ENCODE results near the gene KRT6A.

The KRT6A gene

DNA sequence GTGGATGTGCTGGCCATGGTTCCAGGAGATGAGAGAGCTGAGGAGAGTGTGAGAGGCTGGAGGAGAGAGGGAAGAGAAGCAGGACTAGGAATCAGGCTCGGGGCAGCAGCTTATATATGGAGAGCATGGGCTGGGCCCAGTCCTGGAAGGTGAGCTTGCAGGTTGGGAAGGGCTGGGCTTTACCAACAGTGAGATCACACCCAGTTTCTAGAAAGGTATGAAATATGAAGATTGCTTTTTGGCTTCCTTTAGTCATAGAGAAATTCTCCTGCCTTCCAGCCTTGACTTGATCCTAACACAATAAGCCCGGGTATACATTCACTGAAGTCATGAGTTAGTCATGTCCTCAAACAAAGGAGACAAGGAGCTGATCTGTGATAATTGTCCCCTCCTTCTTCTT, at the start of gene KRT6A:
KRT6A (minus strand) TSS at position 86 of the 400 bp plus-strand sequence; CDS start at position 17, 69 bp downstream.
- no peak for DNase-seq (ENCODE audit: low spot score)

DNA sequence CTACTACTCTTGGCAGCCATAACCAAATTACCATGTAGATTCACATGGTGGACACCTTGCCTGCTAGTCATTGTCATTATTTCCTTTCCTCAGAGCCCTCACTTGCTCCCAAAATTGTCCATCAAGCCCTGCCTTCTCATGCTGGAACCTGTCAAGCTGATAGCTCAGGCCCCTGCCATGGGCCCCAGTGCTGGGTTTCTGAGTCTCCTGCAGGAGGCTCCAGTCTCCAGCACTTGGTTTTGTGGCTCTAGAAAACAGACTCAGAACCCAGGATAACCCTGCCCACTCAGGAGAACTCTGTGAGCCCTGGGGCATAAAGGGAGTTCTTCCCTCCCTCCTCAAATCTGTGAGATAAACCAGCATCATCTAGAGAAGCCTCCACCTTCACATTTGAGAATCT, 49.1 kb upstream of the KRT6A start:
- DNase-seq (ENCODE audit: low spot score) = no peak

DNA sequence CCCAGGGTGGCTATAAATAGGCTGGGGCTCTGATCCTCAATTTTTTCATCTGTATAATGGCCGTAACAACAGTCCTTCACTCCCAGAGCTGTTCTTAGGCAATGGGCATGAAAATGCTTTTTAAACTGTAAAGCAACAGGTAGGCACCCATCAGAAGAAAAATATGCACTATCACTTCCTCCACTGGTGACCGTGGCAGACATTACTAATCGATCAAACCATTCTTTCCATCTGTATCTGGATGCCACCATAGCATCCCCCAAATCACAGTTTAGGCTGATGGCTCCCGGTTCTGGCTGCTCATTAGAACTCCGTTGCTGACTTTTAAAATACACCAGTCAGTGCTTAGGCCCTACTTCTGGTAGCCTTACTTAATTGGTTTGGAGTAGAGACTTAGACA, 48.7 kb upstream of the KRT6A start:
- no peak for DNase-seq (ENCODE audit: low spot score)

DNA sequence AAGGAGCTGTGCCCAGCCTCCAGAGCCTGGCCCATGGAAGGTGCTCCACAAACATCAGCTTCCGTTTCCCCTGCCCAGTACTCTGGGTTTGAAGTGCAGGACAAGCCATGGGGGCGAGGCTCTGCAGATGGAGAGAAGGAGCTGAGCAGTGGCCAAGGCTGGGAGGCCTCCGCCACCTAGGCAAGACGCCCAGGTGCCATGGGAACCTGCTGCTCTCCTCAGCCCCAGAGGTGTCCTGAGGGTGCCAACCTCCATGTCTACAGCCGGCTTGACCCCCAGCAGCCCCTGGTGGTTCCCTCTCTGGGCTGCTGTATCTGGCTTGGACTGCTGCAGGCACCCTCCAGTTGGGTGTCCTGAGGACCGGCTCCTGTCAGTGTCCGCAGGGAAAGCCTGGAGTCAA, 47.5 kb upstream of the KRT6A start:
- no peak for DNase-seq (ENCODE audit: low spot score)

DNA sequence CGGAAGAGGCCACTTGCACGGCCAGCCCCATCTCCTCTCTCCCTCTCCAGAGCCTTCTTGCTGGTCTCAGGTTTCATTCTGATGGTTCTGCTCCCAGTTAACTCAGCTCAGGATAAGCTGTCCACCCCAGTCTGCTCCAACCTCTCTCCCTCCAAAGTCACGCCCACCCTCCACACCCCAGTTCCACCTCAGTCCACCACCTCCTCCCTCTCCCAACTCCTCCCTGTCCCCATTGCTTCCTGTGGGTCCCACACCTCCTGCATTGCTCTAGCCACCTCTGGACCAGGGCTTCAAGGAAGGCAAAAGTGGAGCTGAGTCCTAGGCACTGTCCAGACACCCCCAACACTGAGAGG, 46.7 kb upstream of the KRT6A start:
- no peak for DNase-seq (ENCODE audit: low spot score)

DNA sequence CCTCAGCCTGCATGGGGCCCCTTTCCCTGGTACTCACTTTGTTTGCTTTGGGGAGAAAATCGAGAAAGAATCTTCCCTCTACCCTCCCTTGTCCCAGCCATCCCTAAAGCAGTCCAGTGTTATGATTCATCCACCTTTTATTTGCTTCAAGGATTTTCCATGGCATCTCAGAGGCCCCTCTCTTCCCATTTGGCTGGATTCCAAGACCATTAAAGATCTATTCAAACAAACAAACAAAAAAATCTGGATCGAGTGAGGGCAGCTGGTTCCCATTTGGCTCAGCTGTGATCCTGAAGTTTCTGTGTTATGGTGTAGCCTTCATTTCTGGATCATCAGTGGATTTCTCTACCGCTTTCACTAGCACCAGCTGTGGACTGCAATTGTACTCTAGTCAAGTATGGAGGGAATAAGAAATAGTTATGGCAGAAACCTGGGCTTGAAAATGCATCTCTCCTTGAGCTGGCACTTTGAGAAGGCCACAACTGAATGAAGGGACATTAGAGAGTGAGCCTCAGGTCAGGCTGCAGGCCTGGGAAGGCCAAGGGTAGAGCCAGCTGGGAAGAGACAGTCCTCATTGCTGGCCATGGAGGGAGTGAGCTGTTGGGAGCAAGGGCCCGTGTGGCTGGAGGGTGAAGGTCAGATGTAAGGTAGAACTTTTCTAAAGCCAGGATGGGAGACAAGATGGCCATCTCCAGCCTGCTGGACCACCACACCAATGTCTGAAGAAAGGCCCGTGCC, 46.2 kb upstream of the KRT6A start:
- DNase-seq (ENCODE audit: low spot score) = peak; percentile 24

DNA sequence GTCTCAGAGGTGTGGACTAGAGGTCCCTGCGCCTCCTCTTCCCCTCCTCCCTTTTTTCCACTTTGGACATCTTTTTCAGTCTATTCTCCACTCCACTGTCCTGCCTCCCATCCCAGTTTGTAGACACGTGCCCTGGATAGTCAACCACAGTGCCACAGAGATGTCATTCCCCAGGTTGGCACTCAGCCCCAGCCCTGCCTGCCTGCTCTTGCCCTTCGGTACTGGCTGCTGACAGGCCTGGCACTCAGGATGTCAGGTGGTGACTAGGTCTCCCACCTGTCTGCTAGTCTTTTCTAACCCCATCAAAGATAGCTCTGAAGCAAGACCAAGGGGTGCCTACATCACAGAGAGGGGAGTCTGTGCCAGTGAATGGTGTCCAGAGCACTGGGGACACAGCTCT, 44.0 kb upstream of the KRT6A start:
- no peak for DNase-seq (ENCODE audit: low spot score)

DNA sequence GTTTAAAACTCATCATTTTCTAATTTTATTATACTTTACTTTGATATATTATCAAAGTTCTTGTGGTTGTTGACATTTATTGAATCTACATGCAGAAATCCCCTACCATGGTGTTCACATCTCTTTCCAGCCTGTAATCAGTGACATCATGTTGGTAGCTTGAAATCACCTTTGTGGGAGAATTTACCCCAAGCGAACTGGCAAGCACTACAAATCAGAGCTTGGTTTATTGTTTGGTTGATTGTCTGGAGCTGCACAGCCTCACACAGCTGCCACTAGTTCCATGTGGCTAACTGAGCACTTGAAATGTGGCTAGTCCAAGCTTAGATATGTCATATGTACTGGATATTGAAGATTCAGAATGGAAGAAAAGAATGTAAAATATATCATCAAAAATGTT, 42.5 kb upstream of the KRT6A start:
- DNase-seq (ENCODE audit: low spot score) = no peak

DNA sequence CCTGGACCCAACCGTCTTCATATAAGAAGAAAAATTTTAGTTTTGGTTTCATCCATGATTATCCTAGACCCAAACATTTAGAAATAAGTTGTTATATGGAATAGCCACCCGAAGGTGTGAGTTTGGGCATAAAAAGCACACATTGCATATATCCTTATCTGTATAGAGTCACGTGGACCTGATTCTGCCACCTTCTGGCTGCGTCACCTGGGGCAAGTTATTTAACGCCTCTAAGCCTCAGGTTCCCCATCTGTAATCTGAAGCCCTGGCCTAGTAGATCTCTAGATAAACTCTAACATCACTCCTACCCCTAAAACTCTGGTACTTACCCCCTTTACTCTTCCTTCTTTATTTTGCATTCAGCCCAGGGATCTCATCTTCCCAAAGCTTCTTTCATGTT, 41.4 kb upstream of the KRT6A start:
- DNase-seq (ENCODE audit: low spot score) = no peak

DNA sequence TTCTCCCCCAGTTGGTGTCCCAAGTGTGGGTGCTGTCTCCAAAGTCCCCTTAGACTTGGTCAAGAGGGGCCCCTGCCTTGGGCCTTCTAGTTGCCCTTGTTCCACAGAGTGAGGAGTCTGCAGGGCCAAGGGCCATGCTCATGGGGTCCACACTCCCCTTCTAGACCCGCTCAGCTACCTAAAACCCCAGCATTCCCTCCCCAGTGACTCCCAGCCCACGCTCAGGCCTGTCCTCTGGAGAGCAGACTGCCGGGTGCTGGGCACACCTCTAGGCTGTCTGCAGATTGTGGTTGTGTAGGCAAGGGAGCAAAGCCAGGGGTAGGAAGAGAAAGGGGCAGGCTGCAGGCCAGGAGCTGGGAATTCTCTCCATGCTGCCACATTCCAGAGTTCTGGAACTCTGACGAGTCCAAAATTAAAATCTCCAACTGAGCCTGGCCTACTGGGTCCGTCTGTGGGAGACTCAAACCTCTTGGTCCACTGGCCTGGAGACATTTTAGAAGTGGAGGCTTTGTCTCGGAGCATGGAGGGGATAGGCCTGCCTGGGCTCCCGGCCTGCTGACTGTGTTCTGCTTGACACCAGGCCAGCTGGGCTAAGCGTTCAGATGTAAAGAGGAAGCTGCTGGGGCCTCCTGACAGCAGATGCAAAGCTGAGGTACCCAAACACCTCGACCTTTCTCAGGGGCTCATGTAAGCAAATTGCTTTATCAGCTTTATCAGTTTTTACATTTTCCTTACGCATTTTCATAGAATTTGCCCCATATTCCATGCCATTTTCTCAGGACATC, 40.8 kb upstream of the KRT6A start:
- no peak for DNase-seq (ENCODE audit: low spot score)

DNA sequence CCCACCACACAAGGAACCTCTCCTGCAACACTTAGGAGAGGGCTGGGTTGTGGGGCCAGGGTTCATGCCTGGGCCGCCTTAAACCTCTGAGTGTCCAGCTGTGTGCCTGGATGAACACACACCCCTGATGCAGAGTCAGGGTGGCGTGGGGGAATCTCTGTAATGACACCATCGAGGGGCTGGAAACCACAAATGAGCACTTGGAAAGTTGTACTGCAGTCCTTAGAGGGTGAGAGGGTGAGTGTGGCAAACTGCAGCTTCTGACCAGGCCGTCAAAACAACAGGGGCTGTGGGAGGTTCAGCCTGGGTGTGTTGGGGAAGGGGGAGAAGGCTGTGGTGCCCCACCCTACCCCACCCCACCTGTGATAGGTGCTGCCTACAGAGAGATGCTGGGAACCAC, 39.6 kb upstream of the KRT6A start:
- DNase-seq (ENCODE audit: low spot score) = no peak

DNA sequence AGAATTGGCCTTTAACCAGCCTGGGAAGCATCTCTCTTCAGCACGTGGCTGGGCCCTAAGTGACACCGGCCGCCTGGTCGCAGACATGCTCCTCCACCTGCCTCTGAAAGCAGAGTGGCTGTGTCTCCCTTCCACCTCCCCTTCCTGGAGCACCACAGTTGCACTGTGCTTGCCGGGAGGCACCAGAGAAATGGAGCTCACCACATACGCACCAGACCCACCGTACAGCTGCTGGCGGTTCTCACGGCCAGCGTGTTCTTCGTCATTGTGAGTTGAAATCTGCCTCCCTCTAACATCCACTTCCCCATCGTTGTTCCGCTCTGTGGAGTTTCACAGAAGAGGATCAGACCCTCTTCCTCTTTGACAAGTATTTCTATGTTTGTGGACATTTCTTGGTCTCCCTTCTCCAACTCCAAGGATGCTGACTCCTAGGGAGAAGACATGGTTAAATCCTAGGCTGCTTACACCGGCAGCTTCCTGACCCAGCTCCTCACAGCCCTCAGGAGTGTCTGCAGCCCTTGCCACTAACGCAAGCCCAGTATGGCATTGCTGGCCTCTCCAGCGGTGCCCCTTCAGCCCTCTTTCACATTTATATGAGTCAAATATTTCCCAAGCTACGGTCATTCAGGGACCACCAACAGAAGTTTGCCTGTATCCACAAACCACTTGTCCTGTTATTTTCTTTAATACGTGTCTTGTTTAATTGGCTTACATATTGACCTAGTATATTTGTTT, 38.7 kb upstream of the KRT6A start:
- DNase-seq (ENCODE audit: low spot score) = no peak

DNA sequence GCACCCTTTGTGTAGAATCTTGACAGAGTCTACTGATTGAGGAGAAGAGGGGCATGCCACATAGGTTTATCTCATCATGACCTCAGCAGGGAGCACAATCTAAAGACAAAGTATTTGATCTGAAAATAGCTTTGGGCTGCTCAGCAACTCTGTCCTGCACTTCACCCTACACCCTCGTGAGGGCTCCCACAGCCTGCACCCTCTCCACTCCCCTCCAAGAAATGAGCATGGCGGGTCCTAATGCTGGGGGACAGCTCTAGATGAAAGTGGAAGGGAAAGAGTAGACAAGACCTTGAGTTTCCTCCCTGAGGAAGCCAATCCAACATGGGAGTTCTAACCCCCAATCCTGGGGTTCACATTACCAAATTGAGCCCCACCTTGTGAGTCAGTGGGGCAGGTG, 37.8 kb upstream of the KRT6A start:
- DNase-seq (ENCODE audit: low spot score) = no peak

DNA sequence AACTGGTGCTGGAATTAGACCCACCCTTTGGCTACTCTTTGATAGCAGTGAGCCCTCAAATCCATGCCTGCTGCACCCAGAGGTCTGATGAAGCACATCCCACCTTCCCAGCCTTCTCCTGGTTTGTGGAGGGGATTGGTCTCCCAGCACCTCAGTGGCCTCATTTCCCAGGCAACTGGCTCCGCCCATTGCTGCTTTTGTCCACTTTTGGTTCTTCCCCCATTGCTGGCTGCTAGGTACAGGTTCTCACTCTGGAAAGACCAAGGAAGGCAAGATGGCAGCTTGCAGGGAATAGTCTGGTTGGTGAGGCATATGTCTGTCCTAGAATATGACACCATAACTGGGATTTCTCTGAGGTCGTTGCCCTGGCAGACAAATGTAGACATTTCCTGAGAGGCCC, 37.3 kb upstream of the KRT6A start:
- no peak for DNase-seq (ENCODE audit: low spot score)

DNA sequence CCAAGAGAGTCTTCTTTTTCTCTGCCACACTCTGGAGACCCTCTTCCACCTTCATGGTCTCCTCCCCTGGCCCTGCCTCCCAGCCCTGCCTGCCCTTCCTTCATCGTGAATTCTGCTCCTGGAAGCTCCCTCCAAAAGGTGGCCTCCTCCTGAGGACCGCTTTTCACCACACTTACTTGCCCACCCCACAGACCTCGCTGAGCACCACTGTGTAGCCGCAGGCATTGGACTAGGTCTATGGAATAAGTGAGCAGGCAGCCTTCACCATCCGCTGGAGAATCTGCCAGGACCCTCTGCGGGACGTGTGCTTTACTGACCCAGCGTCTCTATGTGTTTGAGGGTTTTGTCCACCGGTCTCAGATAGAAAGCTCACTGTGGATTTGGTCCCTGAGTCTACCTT, 36.8 kb upstream of the KRT6A start:
- no peak for DNase-seq (ENCODE audit: low spot score)

DNA sequence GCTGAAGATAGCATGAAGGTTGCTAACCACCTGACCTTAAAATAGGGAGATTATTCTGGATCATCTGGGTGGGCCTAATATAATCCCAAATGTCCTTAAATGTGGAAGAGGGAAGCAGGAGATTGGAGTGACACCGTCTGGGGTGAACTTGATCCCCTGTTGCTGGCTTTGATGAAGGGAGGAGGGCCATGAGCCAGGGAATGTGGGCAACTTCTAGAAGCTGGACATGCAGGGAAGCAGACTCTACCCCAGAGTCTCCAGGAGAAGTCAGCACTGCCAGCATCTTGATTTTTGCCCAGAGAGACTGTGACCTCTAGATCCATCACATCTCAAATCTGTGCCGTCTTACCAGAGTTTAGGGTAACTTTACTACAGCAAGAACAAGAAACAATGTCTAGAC, 36.4 kb upstream of the KRT6A start:
- DNase-seq (ENCODE audit: low spot score) = no peak

DNA sequence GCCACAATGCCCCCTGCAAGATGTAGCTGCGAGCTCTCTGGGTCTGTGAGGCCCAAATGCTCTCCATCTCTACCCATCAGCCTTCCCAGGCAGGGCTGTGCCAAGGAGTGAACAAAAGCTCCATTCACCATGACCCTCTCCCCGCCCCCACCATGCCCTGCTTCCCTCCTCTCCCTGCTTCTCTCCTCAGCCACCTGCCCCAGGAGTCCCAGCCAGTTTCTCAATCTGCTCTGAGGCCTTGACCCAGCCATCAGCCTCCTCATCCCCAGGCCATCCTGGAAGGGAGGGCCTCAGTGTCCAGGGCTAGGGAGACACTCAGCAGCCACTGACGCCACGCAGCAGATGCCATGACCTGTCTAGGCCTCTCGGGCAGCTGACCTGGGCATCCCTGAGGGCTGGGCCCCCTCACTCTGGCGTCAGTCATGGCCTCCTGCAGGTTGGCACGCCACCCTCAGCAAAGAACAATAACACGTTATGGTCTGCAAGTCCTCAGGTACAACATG, 35.6 kb upstream of the KRT6A start:
- no peak for DNase-seq (ENCODE audit: low spot score)

DNA sequence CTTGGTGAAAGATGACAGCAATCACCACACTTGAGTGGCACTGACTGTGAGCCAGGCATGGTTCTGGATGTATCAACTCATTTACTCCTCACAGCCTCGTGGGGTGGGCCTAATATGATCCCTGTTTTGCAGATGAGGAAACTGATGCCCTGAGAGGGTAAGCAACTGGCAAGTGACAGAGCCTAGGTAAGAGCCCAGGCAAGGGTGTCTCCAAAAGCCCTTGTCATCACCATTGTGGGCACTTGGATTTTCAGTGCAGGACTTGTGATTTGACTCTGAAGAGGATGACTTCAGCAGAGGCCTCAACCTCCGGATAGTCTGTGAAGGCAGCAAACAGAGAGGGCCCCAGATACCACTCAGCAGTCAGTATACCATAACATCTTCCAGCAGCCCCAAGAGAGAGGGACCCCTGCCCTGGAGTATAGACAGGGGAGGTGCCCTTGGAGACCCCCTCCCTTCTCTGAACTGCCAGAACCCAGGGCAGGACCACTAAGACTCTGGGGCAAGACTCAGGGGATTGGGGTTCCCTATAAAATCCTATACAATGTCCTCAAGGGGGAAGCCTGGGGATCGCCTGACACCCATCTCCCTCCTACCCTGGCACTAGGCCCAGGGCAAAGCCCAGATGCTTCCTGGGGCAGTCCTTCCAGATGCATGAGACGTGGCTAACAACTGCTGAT, 34.2 kb upstream of the KRT6A start:
- no peak for DNase-seq (ENCODE audit: low spot score)

DNA sequence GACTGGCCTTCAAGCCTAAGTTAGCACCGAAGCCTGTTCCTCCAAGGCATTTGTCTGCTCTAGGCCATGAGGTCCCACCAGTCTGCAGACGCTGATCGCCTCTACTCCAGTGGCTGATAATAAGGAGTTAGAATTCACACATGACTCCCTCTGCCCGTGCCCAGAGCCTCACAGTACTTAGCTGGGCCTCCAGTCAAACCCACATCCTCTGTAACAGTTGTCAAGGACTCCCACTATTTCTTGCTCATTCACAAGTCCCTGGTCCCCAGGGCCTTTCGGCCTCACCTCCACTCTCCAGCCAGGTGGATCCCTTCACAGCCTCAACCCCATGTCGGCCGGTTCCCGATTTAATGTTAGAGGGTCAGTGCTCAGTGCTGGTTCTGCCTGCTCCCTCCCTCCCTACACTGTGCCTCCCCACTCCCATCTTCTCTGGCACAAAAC, 33.5 kb upstream of the KRT6A start:
- no peak for DNase-seq (ENCODE audit: low spot score)

DNA sequence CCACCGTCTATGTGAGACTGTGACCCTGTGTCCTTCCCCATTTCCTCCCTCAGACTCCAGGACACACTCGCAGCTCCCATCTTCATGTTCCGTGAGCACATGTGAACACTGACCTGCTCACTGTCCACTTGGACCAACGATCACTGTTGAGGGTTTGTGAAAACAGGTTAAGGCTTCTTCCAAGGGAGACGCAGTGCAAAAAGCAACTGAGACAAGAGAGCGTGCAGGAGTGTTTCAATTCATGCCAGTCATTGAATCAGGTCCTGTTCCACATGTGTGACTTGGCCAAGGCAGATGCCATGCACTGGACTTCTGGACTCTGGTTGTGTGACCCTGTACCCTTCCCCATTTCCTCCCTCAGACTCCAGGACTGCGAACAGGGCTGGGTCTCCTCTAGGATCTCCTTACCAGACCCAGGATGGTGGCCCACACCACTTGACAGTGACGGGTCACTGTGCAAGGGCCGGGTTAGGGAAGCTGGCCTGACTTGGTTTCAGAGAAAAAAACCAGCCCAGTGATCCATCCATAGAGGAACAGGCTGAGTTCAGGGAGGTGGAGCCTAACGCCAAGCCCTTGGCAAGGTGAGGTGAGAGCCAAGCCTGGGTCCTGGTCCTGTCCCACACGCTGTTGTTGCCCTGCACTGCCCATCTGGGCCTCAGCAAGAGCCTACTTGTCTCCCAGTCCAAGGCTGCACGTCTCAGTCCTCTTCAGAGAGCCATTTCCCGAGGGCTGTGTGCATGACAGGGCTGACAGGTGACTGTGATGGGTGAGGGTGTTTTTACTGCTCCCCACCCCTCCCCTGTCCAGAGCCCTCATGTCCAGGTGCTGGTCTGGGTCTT, 32.8 kb upstream of the KRT6A start:
- no peak for DNase-seq (ENCODE audit: low spot score)

DNA sequence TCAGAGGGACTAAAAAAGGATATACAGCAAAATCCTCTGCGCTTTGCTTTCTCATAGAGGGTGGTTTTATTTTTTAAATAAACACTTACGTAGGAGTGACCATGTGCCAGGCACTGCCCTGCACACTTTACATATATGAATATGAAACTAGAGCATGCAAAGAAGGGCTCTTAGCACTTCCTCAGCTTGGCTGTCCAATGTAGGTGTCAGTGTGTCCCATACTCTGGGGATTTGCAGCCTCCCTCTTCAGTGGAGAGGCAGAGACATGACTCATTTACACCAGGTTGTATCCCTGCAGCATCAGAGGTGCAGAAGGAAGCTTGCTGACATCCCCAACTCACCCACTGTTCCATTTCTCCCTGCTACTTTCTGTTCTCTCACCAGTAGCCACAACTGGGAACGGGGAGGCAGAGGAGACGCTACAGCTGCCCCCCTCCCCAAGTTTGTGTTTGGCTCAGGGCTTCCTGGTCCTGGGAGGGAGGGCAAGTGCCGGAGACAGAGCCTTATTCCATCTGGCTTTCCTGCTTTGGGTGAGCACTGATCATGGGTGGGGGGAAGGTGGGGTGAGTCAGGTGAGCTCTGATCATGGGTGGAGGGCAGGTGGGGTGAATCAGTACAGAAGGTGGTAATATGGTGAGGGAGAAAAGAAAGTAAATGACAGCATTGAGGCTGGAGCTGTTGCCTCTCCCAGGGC, 32.0 kb upstream of the KRT6A start:
- DNase-seq (ENCODE audit: low spot score) = no peak

Data from hepatic stellate cell (primary cell).